Ishikawa (cell line): ENCODE results near the gene FNDC1.

Experiments
- CEBPB ChIP-seq: IDR thresholded peaks from 2 replicates; pipeline ENCODE4 v1.6.1; 2012
- CREB1 ChIP-seq: IDR thresholded peaks from 2 replicates; pipeline ENCODE4 v1.6.1; 2012; ENCODE audit warnings: low read depth
- EGR1 ChIP-seq: IDR thresholded peaks from 2 replicates; pipeline ENCODE4 v1.6.1; 2012
- EP300 ChIP-seq: IDR thresholded peaks from 2 replicates; pipeline ENCODE4 v1.6.1; 2012; ENCODE audit warnings: borderline replicate concordance
- NFIC ChIP-seq: IDR thresholded peaks from 2 replicates; pipeline ENCODE4 v1.6.1; 2012
- RAD21 ChIP-seq: IDR thresholded peaks from 2 replicates; pipeline ENCODE4 v1.6.1; 2012; ENCODE audit warnings: low read depth
- TAF1 ChIP-seq: IDR thresholded peaks from 2 replicates; pipeline ENCODE4 v1.6.1; 2012; ENCODE audit warnings: low read depth, mild to moderate bottlenecking
- TCF12 ChIP-seq: IDR thresholded peaks from 2 replicates; pipeline ENCODE4 v1.6.1; 2012; ENCODE audit warnings: low read depth
- TEAD4 ChIP-seq: IDR thresholded peaks from 2 replicates; pipeline ENCODE4 v1.6.1; 2012
- YY1 ChIP-seq: IDR thresholded peaks from 2 replicates; pipeline ENCODE4 v1.6.1; 2012; ENCODE audit warnings: low read depth
- TF ChIP-seq, protein P1 (sequence below): IDR thresholded peaks from 2 replicates; pipeline ENCODE4 v1.6.1; 2012

DNA sequence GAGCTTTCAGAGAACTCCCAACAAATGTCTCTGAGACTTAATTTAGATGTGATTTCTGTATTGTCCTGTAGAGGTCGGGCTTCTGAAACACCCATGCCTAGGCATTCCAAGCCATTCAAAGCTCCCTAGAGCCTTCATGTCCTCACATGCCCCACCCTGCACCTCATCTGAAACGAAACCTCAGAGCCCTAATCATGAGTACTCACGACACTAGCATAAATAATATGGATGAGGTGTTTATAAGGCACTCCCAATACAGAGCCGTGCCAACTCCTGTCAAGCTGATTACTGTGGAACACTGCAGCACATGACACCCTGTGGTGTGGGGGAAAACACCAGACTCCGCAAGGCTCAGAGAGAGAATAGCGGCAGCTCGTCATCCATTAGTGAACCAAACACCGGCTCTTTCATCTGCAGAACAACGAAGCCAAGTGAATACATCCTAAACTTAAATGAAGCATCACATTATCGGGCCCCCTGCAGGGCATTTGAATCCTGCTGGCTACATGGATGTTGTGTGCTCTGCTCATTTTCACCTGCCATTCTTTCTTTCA, 83.8 kb downstream of the FNDC1 start:
- TF ChIP-seq EP300 (no peak), NFIC (no peak), YY1 (no peak), TCF12 (no peak), TAF1 (no peak), TEAD4 (peak; percentile 40; the same call in 1 of the 2 replicates), CREB1 (no peak), RAD21 (peak; percentile 39; the same call in 1 of the 2 replicates), CEBPB (no peak), EGR1 (no peak)
- TF ChIP-seq, protein P1, sequence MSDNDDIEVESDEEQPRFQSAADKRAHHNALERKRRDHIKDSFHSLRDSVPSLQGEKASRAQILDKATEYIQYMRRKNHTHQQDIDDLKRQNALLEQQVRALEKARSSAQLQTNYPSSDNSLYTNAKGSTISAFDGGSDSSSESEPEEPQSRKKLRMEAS: no peak
